ENCODE data around the gene WDR5B.
A peak's percentile ranks its signal among the peaks of the same experiment; 100 is the strongest.

Gene WDR5B

GRCh38 chr3:122395582-122395981, 20.3 kb downstream of the WDR5B start:
- TF ChIP-seq, protein P1, sequence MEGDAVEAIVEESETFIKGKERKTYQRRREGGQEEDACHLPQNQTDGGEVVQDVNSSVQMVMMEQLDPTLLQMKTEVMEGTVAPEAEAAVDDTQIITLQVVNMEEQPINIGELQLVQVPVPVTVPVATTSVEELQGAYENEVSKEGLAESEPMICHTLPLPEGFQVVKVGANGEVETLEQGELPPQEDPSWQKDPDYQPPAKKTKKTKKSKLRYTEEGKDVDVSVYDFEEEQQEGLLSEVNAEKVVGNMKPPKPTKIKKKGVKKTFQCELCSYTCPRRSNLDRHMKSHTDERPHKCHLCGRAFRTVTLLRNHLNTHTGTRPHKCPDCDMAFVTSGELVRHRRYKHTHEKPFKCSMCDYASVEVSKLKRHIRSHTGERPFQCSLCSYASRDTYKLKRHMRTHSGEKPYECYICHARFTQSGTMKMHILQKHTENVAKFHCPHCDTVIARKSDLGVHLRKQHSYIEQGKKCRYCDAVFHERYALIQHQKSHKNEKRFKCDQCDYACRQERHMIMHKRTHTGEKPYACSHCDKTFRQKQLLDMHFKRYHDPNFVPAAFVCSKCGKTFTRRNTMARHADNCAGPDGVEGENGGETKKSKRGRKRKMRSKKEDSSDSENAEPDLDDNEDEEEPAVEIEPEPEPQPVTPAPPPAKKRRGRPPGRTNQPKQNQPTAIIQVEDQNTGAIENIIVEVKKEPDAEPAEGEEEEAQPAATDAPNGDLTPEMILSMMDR (IDR thresholded peaks at IDR 0.05; ENCODE audit: low read depth, low read length): no peak

DNA sequence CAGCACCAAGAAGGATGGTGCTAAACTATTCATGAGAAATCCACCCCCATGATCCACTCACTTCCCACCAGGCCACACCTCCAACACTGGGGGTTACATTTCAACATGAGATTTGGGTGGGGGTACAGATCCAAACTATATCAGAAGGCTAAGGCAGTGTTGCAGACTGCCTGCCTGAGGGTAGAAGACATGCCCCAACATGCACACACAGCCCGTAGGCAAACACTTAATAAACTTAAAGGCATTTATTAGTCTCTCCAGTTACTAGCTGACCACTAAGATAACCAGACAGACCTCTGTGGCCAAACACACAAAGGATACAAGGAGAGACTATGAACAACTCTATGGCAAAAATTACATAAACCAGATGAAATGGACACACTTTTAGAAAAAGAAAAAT, 21.7 kb downstream of the WDR5B start:
- TF ChIP-seq, protein P1 (IDR thresholded peaks at IDR 0.05; ENCODE audit: low read depth, low read length): no peak
- DNase-seq (ENCODE audit: extremely low read depth, low read depth): no peak

More at GRCh38 chr3:122395582-122395981, 20.3 kb downstream of the WDR5B start:
- no peak for DNase-seq (ENCODE audit: extremely low read depth, low read depth)

GRCh38 chr3:122392868-122393844, 22.7 kb downstream of the WDR5B start:
- TF ChIP-seq, protein P1 (IDR thresholded peaks at IDR 0.05; ENCODE audit: low read depth, low read length): peak; percentile 72
- DNase-seq (ENCODE audit: extremely low read depth, low read depth): no peak

- DNase-seq (ENCODE audit: extremely low read depth, low read depth): no peak
- TF ChIP-seq, protein P1 (IDR thresholded peaks at IDR 0.05; ENCODE audit: low read depth, low read length): no peak
Measured at GRCh38 chr3:122391681-122392446, 24.0 kb downstream of the WDR5B start.

GRCh38 chr3:122390665-122391064, 25.2 kb downstream of the WDR5B start:
- no peak for DNase-seq (ENCODE audit: extremely low read depth, low read depth)
- TF ChIP-seq, protein P1 (IDR thresholded peaks at IDR 0.05; ENCODE audit: low read depth, low read length): no peak

- DNase-seq (ENCODE audit: extremely low read depth, low read depth): no peak
- TF ChIP-seq, protein P1 (IDR thresholded peaks at IDR 0.05; ENCODE audit: low read depth, low read length): no peak
Measured at GRCh38 chr3:122389892-122390291, 26.0 kb downstream of the WDR5B start.

GRCh38 chr3:122389197-122389596, 26.7 kb downstream of the WDR5B start:
- no peak for DNase-seq (ENCODE audit: extremely low read depth, low read depth)
- TF ChIP-seq, protein P1 (IDR thresholded peaks at IDR 0.05; ENCODE audit: low read depth, low read length): no peak

Data from AG09319 (cell line).